ENCODE data around the gene OLFM4. TPM values are rescaled to one million over a fixed set of nuclear protein-coding genes. Genes with fewer than 3 reads are reported as not detected.
"Not testable (repeated sequence)": the region's sequence is repeated elsewhere in the genome, so short reads cannot be mapped to it uniquely, and the experiment has no call there.

Gene OLFM4
- total RNA-seq, 4 donors from 2014 or later = 1.9 TPM; not detected in 3

DNA sequence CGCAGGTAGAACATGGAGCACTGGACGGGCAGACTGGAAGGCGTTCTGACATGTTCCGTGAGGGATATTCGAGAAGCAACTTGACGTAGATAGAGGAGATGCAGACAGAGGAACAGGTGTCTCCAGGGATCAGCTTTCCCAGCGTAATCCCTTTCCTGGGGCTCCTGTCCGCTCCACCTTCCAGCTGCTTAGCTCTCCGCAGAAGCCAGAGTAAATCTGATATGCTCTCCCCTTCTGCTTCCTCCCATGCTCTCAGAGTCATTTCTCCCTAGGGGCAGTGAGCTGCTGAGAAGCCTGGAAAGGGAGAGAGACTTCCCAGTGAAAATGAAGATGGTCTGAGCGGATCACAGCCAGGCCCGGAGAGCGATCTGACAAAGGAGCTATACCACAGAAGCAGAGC, 23.0 kb upstream of the OLFM4 start:
- Histone ChIP-seq H3K4me1 (no peaks in the 10 kb centered on the region), H3K36me3 (no peaks in the 10 kb centered on the region), H3K4me3 (no peak overlapping the region), H3K9me3 (no peaks in the 10 kb centered on the region), H3K27me3 (no peaks in the 10 kb centered on the region), H3K27ac (no peak overlapping the region)
- TF ChIP-seq POLR2A (IDR thresholded peaks at IDR 0.05) = no peak
- TF ChIP-seq, protein P1, sequence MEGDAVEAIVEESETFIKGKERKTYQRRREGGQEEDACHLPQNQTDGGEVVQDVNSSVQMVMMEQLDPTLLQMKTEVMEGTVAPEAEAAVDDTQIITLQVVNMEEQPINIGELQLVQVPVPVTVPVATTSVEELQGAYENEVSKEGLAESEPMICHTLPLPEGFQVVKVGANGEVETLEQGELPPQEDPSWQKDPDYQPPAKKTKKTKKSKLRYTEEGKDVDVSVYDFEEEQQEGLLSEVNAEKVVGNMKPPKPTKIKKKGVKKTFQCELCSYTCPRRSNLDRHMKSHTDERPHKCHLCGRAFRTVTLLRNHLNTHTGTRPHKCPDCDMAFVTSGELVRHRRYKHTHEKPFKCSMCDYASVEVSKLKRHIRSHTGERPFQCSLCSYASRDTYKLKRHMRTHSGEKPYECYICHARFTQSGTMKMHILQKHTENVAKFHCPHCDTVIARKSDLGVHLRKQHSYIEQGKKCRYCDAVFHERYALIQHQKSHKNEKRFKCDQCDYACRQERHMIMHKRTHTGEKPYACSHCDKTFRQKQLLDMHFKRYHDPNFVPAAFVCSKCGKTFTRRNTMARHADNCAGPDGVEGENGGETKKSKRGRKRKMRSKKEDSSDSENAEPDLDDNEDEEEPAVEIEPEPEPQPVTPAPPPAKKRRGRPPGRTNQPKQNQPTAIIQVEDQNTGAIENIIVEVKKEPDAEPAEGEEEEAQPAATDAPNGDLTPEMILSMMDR (IDR thresholded peaks at IDR 0.05) = no peak
- no peak for DNase-seq
- intact Hi-C loops (cut with DNase I; ENCODE audit: low total_unique reads) = no loop called here

DNA sequence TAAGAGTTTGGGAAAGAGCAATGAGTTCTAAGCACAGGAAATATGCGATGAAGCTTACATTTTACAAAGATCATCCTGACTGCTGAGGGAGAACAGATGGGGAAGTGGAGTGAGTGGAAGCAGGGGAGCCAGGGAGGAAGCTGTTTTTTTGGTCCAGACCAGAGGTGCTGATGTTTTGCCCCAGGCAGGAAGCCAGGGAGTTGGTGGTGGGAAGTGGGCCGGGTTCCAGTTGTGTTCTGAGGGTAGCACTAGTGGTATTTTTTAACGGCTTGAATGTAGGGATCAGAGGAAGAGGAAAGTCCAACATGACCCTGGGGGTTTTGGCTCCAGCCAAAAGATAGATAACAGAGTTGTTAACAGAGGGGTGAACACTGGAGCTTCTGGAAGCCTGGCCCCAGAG, 20.7 kb upstream of the OLFM4 start:
- Histone ChIP-seq H3K4me3 (no peak overlapping the region), H3K9me3 (no peaks in the 10 kb centered on the region), H3K27ac (no peak overlapping the region), H3K36me3 (no peaks in the 10 kb centered on the region), H3K4me1 (no peaks in the 10 kb centered on the region), H3K27me3 (no peaks in the 10 kb centered on the region)
- no peak for TF ChIP-seq POLR2A (IDR thresholded peaks at IDR 0.05)
- TF ChIP-seq, protein P1 (IDR thresholded peaks at IDR 0.05) = no peak
- intact Hi-C loops (cut with DNase I; ENCODE audit: low total_unique reads) = no loop called here
- DNase-seq = peak in 1 of 2 donors; percentile 20

DNA sequence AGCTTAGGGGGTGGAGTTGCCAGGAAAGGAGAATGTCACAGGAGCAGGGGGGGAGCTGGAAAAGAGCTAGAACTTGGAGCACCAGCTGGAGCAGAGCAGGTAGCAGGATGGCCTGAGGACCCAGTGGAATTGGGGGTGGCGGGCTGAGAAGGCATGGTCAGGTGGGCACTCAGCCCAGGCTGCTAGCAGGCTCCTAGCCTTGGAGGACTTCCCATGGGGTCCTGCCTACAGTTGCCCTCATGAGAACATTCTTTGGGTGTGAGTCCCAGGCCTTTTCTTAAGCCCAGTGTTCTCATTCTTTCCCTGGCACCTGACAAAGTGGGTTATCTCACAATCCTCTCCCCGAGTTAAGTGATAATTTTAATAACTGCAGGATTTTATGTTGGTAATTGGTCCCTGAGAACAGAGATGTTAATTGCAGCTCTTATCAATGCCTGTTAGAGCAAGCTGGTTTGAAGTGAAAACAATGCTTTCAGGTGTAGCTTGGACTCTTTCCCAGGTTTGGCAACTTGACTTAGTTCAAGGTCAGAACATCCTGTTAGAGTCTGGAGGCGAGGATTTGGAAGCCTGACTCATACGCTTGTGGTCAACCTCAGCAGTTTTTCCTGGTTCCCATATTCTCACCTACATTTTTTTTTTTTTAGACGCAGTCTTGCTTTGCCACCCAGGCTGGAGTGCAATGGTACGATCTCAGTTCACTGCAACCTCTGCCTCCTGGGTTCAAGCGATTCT, 18.1 kb upstream of the OLFM4 start:
- TF ChIP-seq POLR2A (IDR thresholded peaks at IDR 0.05) = no peak
- TF ChIP-seq, protein P1 (IDR thresholded peaks at IDR 0.05) = no peak
- Histone ChIP-seq H3K9me3 (no peaks in the 10 kb centered on the region), H3K4me3 (no peak overlapping the region), H3K27me3 (no peaks in the 10 kb centered on the region), H3K4me1 (no peaks in the 10 kb centered on the region), H3K27ac (no peak overlapping the region), H3K36me3 (no peaks in the 10 kb centered on the region)
- intact Hi-C loops (cut with DNase I; ENCODE audit: low total_unique reads) = no loop called here
- DNase-seq = no peak

DNA sequence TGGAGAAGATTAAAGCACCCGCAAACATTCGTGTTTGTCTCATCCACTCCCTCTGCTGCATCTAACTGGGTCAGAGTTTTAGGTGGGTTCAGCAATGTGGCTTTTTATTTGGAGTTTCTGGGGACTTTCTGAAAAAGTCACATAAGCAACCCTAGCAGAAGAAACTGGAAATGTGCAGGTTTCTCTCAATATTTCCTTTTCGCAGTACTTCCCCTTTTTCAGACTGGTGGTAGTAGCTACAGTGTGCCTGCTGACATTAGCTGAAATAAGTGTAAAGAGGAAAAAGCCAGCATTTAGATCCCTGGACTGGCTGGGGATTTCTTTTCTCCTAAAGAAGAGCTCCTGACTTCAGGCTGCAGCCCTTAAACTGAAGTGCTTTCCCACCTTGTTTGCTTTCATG, 15.9 kb upstream of the OLFM4 start:
- no peak overlapping the region for H3K27ac ChIP-seq
- H3K36me3 ChIP-seq = no peaks in the 10 kb centered on the region
- no peaks in the 10 kb centered on the region for H3K4me1 ChIP-seq
- intact Hi-C loops (cut with DNase I; ENCODE audit: low total_unique reads) = no loop called here
- no peaks in the 10 kb centered on the region for H3K9me3 ChIP-seq
- no peak overlapping the region for H3K4me3 ChIP-seq
- DNase-seq = no peak
- H3K27me3 ChIP-seq = no peaks in the 10 kb centered on the region
- no peak for TF ChIP-seq POLR2A (IDR thresholded peaks at IDR 0.05)

DNA sequence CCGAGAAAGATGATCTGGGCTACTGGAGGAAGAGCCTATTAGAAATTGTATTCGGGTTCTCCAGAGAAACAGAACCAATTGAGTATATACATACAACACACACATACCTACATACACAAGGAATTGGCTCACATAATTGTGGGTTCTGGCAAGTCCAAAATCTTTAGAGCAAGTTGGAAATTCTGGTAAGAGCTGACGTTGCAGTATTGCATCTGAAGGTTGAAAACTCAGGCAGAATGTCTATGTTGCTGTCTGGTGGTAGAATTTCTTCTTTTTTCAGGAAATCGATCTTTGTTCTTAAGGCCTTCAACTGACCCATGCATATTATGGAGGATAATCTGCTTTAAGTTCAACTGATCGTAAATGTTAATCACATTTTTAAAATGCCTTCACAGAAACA, 15.5 kb upstream of the OLFM4 start:
- TF ChIP-seq POLR2A (IDR thresholded peaks at IDR 0.05) = no peak
- TF ChIP-seq, protein P1 (IDR thresholded peaks at IDR 0.05) = no peak
- DNase-seq = no peak
- no peak overlapping the region for H3K27ac ChIP-seq
- H3K9me3 ChIP-seq = no peaks in the 10 kb centered on the region
- no peaks in the 10 kb centered on the region for H3K36me3 ChIP-seq
- H3K4me1 ChIP-seq = no peaks in the 10 kb centered on the region
- H3K27me3 ChIP-seq = no peaks in the 10 kb centered on the region
- intact Hi-C loops (cut with DNase I; ENCODE audit: low total_unique reads) = no loop called here
- H3K4me3 ChIP-seq = no peak overlapping the region

DNA sequence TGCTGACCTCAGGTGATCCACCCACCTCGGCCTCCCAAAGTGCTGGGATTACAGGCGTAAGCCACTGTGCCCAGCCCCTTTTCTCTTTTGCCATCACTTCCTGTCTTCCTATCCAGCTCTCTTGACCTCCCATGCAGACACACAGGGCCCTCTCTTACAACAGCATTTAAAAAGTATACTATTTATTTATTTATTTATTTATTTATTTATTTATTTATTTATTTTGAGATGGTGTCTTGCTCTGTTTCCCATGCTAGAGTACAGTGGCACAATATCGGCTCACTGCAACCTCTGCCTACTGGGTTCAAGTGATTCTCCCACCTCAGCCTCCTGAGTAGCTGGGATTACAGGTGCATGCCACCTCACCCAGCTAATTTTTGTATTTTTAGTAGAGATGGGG, 14.6 kb upstream of the OLFM4 start:
- intact Hi-C loops (cut with DNase I; ENCODE audit: low total_unique reads) = not testable (repeated sequence)

More for the DNA sequence above, 14.6 kb upstream of the OLFM4 start:
- DNase-seq, H3K27ac ChIP-seq, H3K9me3 ChIP-seq, H3K4me3 ChIP-seq, H3K4me1 ChIP-seq, H3K36me3 ChIP-seq, H3K27me3 ChIP-seq: not testable (repeated sequence)

Data from uterus (tissue), 4 donors.